T-helper 22 cell (primary cell): ENCODE measurements around the gene CLDND2.

Experiments
- DNase-seq: peaks from one replicate; pipeline ENCODE4 v3.0.0-alpha.2; 2020; ENCODE audit warnings: low read depth

The CLDND2 gene

DNA sequence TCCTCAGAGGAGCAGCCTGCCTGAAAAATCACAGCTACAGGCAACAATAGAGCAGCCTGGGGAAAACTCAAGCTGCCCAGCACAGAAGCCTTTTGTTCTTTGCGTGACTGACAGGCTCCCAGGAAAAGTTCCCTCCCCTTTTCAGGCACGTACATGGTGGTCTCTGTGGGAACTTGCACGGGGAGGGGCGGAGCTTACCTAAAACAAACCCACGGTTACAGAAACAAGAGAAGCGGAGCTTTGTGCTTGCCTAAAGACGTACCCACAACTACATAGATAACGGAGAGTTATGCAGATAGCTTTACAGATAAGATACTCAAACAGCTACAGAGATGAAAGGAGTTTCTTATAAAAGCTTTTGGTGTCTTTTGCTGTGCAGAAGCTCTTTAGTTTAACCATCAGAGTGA lies 14.1 kb downstream of the CLDND2 start:
- no peak for DNase-seq

DNA sequence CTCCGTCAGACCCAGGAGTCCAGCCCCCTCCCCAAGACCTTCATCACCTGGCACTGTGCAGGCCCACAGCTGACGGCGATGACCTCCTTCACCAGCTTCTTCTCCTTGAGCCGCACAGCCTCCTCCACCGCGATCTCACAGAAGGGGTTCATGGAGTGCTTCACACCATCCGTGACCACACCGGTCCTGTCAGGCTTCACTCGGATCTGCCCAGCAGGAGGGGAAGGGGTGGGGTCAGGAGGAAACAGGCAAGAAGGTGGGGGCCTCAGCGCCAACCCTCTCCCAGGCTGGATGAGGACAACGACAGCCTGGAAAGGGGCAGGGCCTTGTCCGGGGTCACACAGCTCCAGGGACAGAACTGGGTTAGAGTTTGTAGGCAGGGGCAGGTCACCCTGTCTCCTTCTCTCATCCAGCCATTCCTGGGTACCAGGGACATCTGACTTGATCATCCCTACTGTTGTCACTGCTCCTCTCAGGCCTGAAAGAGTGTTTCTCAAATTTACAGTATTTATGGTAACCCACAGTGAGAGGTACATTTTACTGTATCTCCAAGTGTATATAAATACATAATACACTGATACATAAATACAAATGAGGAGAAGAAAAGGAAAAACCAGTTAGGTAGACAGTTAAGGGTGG lies 14.6 kb downstream of the CLDND2 start:
- no peak for DNase-seq

DNA sequence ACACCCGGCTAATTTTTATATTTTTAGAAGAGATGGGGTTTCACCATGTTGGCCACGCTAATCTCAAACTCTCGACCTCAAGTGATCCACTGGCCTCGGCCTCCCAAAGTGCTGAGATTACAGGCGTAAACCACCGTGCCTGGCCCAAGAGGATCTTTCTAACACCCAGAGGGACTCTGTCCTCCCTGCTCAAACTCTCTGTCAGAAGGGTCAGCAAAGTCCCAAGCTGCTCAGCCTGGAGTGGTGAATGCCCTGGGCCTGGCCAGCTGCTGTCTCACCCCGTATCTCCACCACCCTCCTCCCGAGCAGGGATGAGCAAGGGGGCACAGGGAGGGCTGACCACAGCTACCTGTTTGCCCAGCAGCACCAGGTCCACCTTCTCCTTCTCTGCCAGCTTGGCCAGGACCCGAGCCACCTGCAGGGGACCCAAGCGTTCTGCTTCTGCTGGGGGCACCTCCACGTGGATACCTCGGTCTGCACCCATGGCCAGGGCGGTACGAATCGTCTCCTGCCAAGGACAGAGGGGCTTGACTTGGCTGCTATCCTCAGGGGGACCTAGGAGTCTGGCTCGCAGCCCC lies 15.9 kb downstream of the CLDND2 start:
- DNase-seq = no peak

DNA sequence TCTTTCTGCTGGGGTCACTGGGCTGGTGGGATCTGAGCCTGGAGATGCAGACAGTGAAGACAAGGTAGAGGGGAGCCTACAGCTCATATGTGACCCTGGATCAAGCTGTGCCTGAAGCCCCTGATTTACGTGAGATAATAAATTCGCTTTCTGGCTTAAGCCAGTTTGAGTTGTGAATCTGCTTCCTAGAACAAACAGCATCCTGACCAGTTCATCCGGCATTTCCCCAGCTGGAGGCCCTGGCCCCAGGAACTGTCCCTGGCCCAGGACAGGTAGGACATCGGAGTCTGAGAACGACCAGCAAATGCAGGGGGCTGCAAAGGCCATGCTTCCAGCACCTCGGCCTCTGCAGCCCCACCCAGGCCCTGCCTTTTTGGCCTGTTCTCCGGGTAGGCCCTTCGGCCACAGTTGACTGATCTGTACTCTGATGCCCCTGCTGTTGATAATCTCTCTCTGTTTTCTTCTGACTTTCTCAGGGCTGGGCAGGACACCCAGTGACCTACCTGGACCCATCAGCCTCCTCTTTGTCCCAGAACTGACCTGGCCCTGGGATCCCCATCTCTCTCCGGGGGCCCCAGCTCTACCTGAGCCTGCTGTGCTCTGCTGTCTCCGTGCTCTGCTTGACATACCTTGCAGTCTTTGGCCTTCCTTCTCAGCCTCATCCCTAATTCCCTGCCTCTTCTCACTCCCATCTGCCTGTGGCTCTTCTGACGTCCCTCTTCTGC lies 17.4 kb downstream of the CLDND2 start:
- DNase-seq = no peak

DNA sequence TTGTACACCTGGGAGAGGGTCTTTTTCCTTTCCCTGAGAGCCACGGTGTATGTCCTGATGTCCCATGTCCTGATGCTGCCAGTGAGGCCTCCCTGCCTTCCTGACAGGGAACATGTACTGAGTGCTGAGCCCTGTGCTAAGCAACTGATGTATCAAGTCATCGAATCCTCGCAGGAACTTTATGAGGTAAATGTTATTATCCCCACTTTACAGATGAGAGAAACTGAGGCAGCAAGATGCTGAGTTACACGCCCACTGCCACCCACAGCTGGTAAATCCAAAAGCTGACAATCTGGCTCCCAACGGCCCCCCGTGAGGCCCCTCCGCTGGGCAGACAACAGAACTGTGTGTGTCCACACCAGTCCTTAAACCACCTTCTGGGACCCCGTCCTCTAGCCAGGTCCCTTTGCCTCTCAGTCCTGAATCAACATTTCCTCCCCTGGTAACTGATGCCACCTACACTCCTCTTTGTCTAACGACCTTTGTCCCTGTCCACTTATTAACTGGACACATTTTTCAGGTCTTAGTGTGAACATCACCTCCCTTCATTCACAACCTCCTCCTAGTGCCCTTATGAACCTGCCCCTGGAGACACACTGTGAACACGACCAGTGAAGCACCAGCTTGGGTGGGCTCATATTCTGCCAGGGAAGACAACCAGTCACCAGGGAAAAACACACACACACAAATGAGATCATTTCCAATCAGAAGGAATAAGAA lies 21.4 kb downstream of the CLDND2 start:
- no peak for DNase-seq

DNA sequence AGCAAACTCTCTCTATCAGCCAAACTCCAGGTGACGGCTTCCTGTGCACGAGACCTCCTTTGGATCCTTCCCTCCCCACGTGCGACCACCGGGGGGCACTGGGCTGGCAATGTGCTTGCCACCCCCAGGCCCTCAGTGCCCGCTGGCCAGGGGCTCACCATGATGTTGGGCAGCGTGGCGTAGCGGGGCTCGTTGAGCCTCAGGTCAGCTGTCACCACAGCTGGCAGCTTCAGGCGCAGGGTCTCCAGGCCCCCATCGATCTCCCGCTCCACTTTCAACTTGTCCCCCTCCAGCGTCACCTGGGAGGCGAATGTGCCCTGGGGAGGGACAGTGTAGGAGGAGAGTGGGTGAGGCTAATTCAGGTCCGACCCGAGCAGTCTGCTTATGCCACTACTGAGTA lies 22.1 kb downstream of the CLDND2 start:
- DNase-seq = no peak

DNA sequence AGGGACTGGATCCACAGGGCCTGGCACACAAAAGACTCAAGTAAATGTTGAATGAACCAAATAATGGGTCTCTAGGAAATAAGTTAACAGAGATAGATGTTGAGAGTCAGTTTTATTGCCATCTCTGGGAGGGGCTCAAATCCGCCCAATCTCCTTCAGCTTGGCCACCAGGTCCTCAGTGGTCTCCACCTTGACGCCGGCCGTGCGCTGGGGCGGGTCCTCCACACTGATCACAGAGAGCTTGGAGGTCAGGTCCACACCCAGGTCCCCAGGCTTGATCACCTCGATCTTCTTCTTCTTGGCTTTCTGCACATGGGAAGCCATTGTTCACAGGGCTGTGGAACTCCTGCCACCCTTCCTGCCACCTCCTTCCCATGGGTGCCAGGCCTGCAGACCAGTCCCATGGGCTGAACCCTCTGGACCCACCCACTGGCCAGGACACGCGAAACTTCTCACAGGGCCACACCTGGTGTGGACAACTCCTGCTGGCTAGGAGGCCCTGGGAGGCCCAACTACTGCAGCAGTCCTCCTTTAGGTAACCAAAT lies 23.7 kb downstream of the CLDND2 start:
- DNase-seq = no peak

DNA sequence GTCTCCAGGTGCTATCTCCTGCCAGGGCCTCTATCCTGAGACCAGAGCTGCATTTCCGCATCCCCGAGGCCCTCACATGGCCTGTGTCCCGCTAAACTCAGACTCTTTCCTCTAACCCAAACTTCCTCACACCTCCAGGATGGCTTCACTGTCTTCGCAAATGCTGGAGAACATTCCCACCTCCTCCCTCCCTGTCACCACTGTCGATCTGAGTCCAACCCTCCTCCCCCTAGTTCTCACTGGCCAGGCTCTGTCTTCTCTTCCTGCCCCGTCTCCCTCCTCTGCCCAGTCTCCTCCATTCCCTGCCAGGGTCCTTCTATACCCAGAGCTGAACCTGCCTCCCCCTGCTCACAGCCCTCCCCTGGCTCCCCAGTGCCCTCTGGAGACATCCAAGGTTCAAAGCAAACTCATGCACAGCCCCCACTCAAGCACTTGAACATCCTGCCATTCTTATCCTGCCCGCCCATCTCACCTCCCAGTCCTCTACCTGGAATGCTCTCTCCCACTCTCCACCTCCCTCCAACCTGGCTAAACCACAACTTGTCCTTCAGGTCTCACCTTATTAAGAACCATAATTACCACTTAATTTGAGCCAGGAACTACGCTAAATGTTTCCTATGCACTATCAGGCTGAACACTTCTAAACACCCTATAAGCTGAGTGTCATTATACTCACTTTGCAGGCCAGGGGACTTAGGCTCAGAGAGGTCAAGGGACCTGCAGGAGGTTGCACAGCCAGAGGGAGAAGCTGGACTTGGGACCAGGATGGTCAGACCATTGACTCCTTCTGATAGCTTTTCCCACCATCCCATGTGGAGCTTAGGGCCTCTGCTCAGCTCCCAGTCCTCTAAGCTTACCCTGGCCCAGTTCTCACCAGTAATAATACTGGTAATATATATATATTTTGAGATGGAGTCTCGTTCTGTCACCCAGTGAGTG lies 25.9 kb downstream of the CLDND2 start:
- no peak for DNase-seq

DNA sequence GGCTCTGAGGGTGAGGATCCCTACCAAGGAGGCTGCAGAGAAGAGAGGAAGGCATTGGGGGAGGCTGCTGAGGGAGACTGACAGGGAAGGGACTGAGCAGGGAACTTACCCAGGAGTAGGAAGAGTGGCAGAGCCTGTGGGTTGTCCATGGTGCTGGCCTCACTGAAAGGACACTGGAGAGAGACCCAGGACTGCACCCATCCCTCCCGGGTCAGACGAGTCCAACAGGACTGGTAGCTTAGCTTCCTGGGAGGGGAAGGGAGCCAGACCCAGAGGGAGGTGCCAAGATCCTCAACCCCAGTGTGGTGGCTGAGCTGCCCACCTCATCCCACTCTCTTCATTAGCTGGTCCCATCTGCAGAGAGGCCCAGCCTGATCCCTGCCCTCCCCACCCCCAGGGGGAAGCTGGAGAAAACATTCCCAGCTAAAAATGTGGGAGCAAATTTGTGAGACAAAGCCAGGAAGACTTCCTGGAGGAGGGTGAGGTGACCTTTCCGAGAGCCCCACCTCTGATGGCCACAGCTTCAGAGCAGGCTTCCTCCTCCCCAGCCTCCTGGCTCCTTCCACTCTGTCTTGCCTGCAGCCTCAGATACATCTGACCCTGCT lies 26.7 kb downstream of the CLDND2 start, which contains the start of gene VSIG10L:
VSIG10L (minus strand) TSS at position 164 of the 605 bp plus-strand sequence; CDS start at position 149, 15 bp downstream.
- no peak for DNase-seq

DNA sequence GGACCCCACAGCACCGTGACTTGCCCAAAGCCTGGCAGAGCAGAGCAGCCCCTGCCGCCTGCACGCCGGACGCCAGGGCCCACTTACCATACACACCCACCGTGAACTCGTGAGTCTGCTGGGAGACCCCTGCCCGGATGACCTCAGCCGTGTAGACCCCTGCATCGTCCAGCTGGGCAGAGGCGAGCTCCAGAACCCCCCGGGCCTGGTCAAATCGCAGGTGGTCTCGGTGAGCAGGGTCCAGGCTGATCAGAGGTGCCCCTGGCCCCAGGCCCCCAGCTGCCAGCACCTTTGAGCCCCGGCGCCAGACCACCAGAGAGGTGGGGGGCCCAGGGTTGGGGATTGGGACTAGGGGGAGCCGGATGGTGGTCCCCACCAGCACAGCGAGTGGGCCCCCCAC lies 27.7 kb downstream of the CLDND2 start:
- DNase-seq = no peak

DNA sequence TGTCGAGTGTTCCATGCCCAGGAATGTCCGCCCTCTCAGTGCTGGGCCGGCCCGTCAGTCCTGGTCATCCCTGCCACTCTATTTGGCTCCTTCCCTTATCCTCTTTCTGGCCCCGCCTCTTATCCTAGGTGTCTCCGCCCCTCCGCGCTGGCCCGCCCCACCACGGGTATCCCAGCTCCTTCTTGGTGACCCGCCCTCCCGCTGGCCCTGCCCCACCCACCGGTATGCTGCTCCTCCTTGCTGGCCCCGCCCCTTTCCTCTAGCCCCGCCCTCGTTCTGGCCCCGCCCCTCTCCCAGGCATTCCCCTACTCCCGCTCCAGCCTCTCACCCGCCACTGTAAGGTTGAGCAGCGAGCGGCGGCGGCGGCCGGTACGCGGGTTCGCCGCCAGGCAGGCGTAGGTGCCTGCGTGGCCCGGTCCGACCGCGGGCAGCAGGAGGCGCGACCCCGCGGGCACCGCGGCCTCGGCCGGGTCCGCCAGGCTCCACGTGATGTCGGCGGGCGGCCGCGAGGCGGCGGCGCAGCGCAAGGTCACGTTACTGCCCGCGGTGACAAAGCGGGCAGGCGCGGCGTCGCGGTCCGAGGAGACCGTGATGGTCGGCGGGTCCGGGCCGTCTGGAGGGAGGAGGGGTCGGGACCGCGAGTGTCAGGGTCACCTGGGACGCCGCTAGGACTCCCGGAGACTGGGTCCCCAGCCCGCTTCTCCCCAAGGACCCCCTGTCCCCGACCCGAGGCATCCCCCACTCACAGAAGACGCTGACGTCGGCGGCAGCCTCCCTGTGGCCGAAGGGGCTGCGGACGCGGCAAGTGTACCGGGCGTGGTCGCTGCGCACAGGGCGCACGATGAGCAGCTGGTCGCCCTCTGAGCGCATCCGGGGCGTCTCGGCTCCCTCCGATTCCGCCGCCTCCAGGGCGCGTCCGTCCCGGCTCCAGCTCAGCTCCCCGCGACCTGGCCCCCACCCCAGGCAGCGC lies 28.8 kb downstream of the CLDND2 start:
- peak; percentile 86 for DNase-seq

DNA sequence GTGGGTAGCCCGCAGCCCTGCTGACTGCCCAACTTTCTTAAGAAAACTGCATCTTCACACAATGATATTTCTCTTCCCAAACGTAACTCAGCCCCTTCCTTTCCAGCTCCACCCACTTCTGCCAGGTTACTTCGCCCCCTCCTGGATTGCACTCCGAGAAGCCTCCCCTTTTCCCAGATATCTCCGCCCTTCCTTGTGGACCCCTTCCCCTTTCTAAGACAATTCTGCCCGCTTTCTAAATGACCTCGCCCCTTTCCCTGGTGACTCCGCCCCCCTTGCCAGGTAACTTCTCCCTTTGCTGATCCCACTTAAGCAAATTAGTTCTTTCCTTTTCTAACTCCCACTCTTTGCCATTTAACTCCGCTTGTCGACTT lies 29.5 kb downstream of the CLDND2 start:
- DNase-seq = no peak

DNA sequence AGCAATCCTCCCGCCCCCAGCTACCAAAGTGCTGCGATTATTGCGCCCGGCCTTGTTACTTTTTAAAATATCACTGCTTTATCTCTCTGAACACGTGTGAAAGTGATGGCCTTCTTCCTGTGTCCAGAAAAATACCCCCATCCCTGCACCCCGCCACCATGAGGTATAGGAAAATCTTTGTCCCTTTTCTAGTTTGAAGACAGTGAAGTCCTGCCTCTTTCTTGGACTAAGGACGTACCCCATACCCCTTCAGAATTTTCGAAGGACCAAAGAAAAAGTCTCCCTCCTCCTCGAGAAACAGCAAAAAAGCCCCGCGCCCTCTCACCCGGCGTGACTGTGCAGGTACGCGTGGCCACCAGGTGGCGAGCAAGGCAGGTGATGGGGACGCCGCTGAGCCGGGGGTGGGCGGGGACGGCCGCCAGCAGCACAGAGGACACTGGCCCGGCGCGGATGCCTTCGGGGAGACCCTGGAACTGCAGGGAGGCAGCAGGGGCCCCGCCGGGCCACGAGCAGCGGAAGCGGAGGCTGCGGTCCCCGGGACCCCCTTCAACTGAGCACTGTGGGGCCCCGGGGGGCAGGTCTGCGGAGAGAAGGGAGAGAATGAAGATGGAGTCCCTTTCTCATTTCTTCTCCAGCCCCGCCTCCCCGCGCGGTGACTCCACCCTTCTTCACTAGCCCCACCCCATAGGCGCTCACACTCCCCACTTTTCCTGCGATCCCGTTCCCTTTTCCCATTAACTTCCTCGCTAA lies 30.1 kb downstream of the CLDND2 start:
- peak; percentile 70 for DNase-seq

DNA sequence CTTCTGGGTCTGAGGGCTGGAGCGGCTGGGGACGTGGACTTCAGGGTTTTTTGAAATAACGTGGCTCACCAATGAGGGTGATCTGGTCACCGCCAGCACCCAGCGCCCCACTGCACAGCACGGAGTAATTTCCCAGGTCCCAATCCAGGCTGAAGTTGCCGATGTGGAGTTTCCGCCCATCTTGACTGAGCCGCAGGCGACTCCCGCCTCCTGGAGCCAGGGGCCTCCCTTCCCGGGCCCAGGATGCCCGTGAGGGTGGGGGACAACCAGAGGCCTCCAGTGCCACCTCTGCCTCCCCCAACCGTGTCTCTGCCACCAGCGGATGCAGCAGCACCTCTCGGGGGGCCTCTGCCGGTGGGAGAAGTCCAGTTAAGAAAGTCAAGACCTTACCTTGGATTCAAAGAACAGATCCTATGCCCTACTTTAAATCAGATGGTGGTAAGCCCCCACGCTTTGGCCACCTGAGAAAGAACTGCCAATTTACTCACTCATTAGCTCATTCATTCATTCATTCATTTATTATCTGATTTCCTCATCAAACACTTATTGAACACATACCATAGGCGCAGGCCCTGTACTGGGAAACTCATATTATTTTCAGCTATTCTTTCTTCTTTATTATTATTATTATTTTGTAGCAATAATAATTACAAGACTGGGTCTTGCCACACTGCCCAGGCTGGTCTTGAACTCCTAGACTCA lies 30.8 kb downstream of the CLDND2 start:
- no peak for DNase-seq

DNA sequence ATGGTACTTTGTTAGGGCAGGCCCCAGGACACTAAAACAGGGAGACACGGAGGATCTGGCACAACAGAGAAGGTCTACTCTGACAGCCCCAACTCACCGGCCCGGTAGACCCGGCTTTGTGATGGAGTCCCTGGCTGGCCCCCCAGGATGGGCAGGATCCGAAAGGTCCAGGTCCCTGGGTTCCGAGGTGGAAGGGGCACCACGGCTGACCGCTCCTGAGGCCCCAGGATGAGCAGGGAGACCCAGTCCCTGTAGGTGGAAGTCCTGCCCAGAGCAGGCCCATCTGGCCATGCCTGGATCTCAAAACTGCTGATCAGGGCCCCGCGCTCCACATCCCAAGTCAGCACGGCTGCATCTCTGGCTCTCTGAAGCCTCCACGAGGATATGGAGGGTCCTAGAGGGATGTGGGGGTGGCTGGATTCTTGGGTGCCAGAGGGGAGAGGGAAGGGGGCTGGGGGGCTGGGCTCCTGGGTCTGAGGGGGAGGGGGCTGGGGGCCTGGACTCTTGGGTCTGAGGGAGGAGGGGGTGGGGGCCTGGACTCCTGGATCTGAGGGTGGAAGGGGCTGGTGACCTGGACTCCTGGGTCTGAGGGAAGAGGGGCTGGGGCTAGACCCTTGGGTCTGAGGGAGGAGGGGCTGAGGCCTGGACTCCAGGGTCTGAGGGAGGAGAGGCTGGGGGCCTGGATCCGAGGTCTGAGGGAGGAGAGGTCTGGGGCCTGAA lies 31.5 kb downstream of the CLDND2 start:
- DNase-seq = no peak

DNA sequence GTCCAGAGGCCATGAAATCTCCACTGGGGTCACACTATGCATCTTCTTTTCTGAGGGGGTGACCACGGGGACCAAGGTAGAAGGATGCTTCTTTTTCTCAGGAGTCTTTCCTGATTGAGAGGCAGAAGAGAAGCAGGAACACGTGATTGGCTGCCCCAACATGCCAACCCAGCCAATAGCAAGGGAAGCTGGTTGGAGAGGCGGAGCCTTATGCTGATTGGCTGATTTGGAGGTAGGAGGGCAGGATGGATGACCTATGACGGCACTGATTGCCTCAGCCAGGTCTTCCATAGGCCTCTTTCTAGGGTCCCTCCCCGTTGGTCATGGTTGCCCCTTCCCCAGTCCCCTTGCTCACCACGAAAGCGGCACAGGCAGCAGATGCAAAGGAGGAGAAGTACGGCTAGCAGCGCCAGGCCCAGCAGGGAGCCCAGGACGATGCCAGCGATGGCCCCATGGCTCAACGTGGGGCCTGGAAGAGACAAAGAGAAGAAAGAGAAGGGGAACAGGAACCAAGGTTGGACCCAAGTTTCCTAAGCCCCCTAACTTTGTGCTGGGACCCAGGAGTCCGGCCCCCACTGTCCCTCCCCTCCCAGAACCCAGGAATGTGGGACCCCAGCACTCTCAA lies 34.9 kb downstream of the CLDND2 start:
- no peak for DNase-seq

DNA sequence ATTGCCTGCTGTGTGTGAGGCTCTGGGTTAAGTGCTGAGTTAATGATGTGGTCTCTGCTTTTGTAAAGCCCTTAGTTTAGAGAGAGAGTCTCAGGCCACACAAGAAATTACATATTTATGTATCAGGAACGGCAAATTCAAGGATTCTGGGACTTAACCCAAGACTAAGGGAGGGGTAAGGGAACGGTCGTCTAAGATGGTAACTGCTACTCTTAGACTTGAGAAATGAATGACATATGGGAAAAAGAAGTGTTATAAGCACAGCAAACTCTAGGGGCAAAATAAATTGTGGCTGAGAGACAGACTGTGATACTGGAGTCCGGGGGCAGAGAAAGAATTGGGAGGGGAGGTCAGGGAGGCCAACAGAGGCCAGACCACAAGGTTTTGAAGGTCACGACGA lies 37.1 kb downstream of the CLDND2 start:
- DNase-seq = no peak
